CD14-positive monocyte (primary cell): ENCODE data around the gene SLC31A1. TPM values are rescaled to one million over a fixed set of nuclear protein-coding genes. Genes with fewer than 3 reads are reported as not detected.

ENCODE experiments used
- DNase-seq, 3 donors: peaks; one replicate each; pipeline ENCODE4 v3.0.0-alpha.2; 2011 to 2022
- H2AFZ ChIP-seq: 2 replicates; pipeline ENCODE4 v1.6.0; 2012; ENCODE audit warnings: mild to moderate bottlenecking, low read depth, low read length, inconsistent platforms; ENCODE audit not compliant: insufficient read depth, poor library complexity, severe bottlenecking
- H3K27ac ChIP-seq, 2 donors: 1 replicate in 1 of 2; 2 replicates in 1 of 2; pipeline ENCODE4 v1.5.1; 2012 to 2013; ENCODE audit warnings: low read length in 2 of 2, control low read depth in 1 of 2, inconsistent platforms in 1 of 2, low read depth in 1 of 2, mild to moderate bottlenecking in 1 of 2
- H3K27me3 ChIP-seq, 2 donors: one replicate each; pipeline versions ENCODE4 v1.6.0 to v1.6.1; 2011 to 2013; ENCODE audit warnings: low read length in 2 of 2; ENCODE audit not compliant: control insufficient read depth in 2 of 2, insufficient read depth in 2 of 2
- H3K36me3 ChIP-seq, 2 donors: replicated peaks in 1 of 2; 1 replicate in 1 of 2; 2 replicates in 1 of 2; pipeline versions ENCODE4 v1.5.1 to v1.6.1; 2012 to 2013; ENCODE audit warnings: low read length in 2 of 2, control low read depth in 1 of 2, inconsistent platforms in 1 of 2, mild to moderate bottlenecking in 1 of 2; ENCODE audit not compliant: insufficient read depth in 2 of 2, control insufficient read depth in 1 of 2
- H3K4me1 ChIP-seq, 2 donors: 1 replicate in 1 of 2; 2 replicates in 1 of 2; pipeline versions ENCODE4 v1.5.1 to v1.6.1; 2012 to 2013; ENCODE audit warnings: low read length in 2 of 2, control low read depth in 1 of 2, inconsistent platforms in 1 of 2, mild to moderate bottlenecking in 1 of 2, moderate library complexity in 1 of 2; ENCODE audit not compliant: insufficient read depth in 2 of 2, control insufficient read depth in 1 of 2
- H3K4me2 ChIP-seq: replicated peaks from 2 replicates; pipeline ENCODE3; 2012; ENCODE audit warnings: low read length, moderate library complexity, mild to moderate bottlenecking; ENCODE audit not compliant: poor library complexity, severe bottlenecking; ENCODE audit errors: extremely low read depth
- H3K4me3 ChIP-seq, 3 experiments: fragments of 200-600 bp in 1 of 3; sonication (generic) in 1 of 3; replicated peaks in 1 of 3; 1 replicate in 2 of 3; 2 replicates in 1 of 3; pipeline ENCODE4 v1.5.1; 2011 to 2013; ENCODE audit warnings: low read length in 3 of 3, mild to moderate bottlenecking in 3 of 3, control low read depth in 2 of 3, low read depth in 2 of 3, inconsistent platforms in 1 of 3, moderate library complexity in 1 of 3
- H3K79me2 ChIP-seq: 2 replicates; pipeline ENCODE4 v1.6.0; 2012; ENCODE audit warnings: mild to moderate bottlenecking, control low read depth, inconsistent platforms, low read length, moderate library complexity; ENCODE audit not compliant: insufficient read depth
- H3K9ac ChIP-seq: 2 replicates; pipeline ENCODE4 v1.6.0; 2017; ENCODE audit warnings: low read length, mild to moderate bottlenecking; ENCODE audit not compliant: insufficient read depth, poor library complexity, severe bottlenecking
- H3K9me3 ChIP-seq, 2 donors: replicated peaks in 1 of 2; 1 replicate in 1 of 2; 2 replicates in 1 of 2; pipeline versions ENCODE4 v1.5.1 to v1.6.1; 2012 to 2013; ENCODE audit warnings: low read length in 2 of 2, control low read depth in 1 of 2; ENCODE audit not compliant: control insufficient read depth in 1 of 2, insufficient read depth in 1 of 2
- H4K20me1 ChIP-seq: 2 replicates; pipeline ENCODE4 v1.6.0; 2012; ENCODE audit warnings: mild to moderate bottlenecking, low read length, control low read depth, moderate library complexity; ENCODE audit not compliant: insufficient read depth
- H3K27ac Mint-ChIP-seq, 7 donors: one replicate each; pipeline ENCODE4 v1.8.0; 2020; ENCODE audit warnings: mild to moderate bottlenecking in 7 of 7, mixed read lengths in 7 of 7, moderate library complexity in 6 of 7, inconsistent platforms in 2 of 7
- H3K27me3 Mint-ChIP-seq, 3 donors: one replicate each; pipeline ENCODE4 v1.8.0; 2021 to 2022; ENCODE audit warnings: low read depth in 3 of 3, mild to moderate bottlenecking in 3 of 3, mixed read lengths in 3 of 3, moderate library complexity in 3 of 3, inconsistent platforms in 1 of 3
- H3K36me3 Mint-ChIP-seq, 2 donors: one replicate each; pipeline ENCODE4 v1.8.0; 2020; ENCODE audit warnings: mixed read lengths in 2 of 2, inconsistent platforms in 1 of 2, mild to moderate bottlenecking in 1 of 2
- H3K4me1 Mint-ChIP-seq: one replicate; pipeline ENCODE4 v1.8.0; 2020; ENCODE audit warnings: mild to moderate bottlenecking, mixed read lengths
- H3K4me3 Mint-ChIP-seq, 2 donors: one replicate each; pipeline ENCODE4 v1.8.0; 2020; ENCODE audit warnings: mild to moderate bottlenecking in 2 of 2, mixed read lengths in 2 of 2, moderate library complexity in 1 of 2
- H3K9me3 Mint-ChIP-seq, 7 donors: one replicate each; pipeline ENCODE4 v1.8.0; 2020 to 2022; ENCODE audit warnings: mixed read lengths in 7 of 7, mild to moderate bottlenecking in 6 of 7, moderate library complexity in 6 of 7, inconsistent platforms in 2 of 7
- WGBS: methylation state at CpG from one replicate; pipeline ENCODE4 v1.1.5; 2013; ENCODE audit warnings: missing lambda C conversion rate; ENCODE audit not compliant: insufficient coverage; 5-methylcytosine and 5-hydroxymethylcytosine counted together
- intact Hi-C, 2 donors: fragments of 100-400 bp; cut with micrococcal nuclease; formaldehyde crosslinking; loops; one replicate each; pipeline versions ENCODE4 v1.15.0 to v1.15.1; 2023
- polyA plus RNA-seq, 3 donors: library from polyadenylated mRNA; depleted of rRNA in 1 of 3; unstranded in 2 of 3; stranded (reverse) in 1 of 3; fragments of 300-500 nt in 2 of 3; fragments of >200 nt in 1 of 3; fragmentation: Illumina TruSeq in 2 of 3; gene quantifications; 1 replicate in 2 of 3; 2 replicates in 1 of 3; pipeline ENCODE4 v1.2.3, GENCODE V29; 2012 to 2021
- TF ChIP-seq, protein P1 (sequence below): fragments of 200-600 bp; IDR thresholded peaks from one replicate; pipeline ENCODE4 v1.8.0; 2022; ENCODE audit warnings: antibody characterized with exemption, mild to moderate bottlenecking

SLC31A1 gene
- polyA plus RNA-seq, 3 donors = 20.4 to 49.0 (median 38.8) TPM

DNA sequence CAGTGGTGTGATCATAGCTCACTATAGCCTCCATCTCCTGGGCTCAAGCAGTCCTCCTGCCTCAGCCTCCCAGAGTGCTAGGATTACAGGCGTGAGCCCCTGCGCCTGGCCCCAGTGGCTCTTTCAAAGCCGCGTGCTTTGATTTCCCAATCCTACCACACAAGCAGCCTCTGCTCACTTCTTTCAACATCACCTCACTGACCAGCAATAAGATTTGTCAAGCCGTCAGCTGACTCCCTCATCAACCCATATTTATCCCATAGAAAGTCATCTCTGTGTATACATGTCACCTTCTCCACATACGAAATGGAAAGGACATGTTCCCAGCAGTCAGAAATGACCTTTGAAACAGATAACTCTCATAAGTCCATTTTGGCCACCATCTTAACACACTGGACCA is 44.5 kb upstream of the SLC31A1 start:
- Histone ChIP-seq H4K20me1 (peaks cover 85% of the 10 kb centered on the region), H3K4me2 (no peak overlapping the region), H3K27me3 (no peaks in the 10 kb centered on the region), H3K4me1 (peaks cover 0 to 5% of the 10 kb centered on the region in 2 donors), H3K36me3 (peaks cover 92 to 100% of the 10 kb centered on the region in 2 donors), H3K9me3 (no peaks in the 10 kb centered on the region), H3K9ac (no peak overlapping the region), H3K79me2 (peaks cover 33% of the 10 kb centered on the region), H3K4me3 (no peak overlapping the region), H3K27ac (peak overlapping the region; percentile 3 to 81), H2AFZ (no peak overlapping the region)
- Mint-ChIP-seq H3K4me3 (no peak overlapping the region), H3K27ac (peak overlapping the region; percentile 41 to 91 (median 70)), H3K27me3 (no peaks in the 10 kb centered on the region), H3K9me3 (peaks cover 0 to 14% (median 2%) of the 10 kb centered on the region in 7 donors), H3K36me3 (peaks cover 87 to 93% of the 10 kb centered on the region in 2 donors), H3K4me1 (peaks cover 21% of the 10 kb centered on the region)
- 24% methylated on average over 6 of the region's 6 CpGs for WGBS
- DNase-seq = peak; percentile 46 to 66 (median 65)
- intact Hi-C loops = no loop called here
- TF ChIP-seq, protein P1, sequence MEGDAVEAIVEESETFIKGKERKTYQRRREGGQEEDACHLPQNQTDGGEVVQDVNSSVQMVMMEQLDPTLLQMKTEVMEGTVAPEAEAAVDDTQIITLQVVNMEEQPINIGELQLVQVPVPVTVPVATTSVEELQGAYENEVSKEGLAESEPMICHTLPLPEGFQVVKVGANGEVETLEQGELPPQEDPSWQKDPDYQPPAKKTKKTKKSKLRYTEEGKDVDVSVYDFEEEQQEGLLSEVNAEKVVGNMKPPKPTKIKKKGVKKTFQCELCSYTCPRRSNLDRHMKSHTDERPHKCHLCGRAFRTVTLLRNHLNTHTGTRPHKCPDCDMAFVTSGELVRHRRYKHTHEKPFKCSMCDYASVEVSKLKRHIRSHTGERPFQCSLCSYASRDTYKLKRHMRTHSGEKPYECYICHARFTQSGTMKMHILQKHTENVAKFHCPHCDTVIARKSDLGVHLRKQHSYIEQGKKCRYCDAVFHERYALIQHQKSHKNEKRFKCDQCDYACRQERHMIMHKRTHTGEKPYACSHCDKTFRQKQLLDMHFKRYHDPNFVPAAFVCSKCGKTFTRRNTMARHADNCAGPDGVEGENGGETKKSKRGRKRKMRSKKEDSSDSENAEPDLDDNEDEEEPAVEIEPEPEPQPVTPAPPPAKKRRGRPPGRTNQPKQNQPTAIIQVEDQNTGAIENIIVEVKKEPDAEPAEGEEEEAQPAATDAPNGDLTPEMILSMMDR = no peak

DNA sequence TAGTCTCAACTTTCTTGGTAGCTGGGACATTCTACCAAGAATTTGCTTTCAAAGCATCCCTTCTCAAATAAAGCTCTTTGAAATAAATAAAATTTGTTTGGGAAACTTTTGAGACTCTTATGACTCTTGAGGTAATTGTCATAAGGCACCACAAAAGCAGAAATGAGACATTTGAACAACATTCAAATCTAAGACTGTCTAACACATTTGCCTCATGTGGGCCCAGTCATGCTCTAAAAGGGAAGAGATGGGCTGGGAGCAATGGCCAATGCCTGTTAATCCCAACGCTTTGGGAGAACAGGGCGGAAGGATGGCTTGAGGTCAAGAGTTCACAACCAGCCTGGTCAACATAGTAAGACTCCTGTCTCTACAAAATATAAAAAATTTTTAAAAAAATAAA is 44.1 kb upstream of the SLC31A1 start:
- H2AFZ ChIP-seq = no peak overlapping the region
- peaks cover 21% of the 10 kb centered on the region for H3K4me1 Mint-ChIP-seq
- no peak overlapping the region for H3K4me3 Mint-ChIP-seq
- peaks cover 96 to 100% of the 10 kb centered on the region in 2 donors for H3K36me3 ChIP-seq
- no peaks in the 10 kb centered on the region for H3K9me3 ChIP-seq
- H3K4me1 ChIP-seq = peaks cover 0 to 5% of the 10 kb centered on the region in 2 donors
- peaks cover 87 to 93% of the 10 kb centered on the region in 2 donors for H3K36me3 Mint-ChIP-seq
- peaks cover 88% of the 10 kb centered on the region for H4K20me1 ChIP-seq
- no peak overlapping the region for H3K9ac ChIP-seq
- no peak overlapping the region for H3K4me2 ChIP-seq
- H3K9me3 Mint-ChIP-seq = peaks cover 0 to 14% (median 2%) of the 10 kb centered on the region in 7 donors
- H3K27me3 Mint-ChIP-seq = no peaks in the 10 kb centered on the region
- TF ChIP-seq, protein P1 = no peak
- no peaks in the 10 kb centered on the region for H3K27me3 ChIP-seq
- peaks cover 36% of the 10 kb centered on the region for H3K79me2 ChIP-seq
- intact Hi-C loops = no loop called here
- no CpG with 5 or more reads among the region's 2 CpGs for WGBS
- peak overlapping the region; percentile 41 to 91 (median 70) for H3K27ac Mint-ChIP-seq
- H3K4me3 ChIP-seq = no peak overlapping the region
- DNase-seq = peak in 2 of 3 donors; percentile 44 to 49
- peak overlapping the region; percentile 49 to 81 for H3K27ac ChIP-seq
